ENCODE measurements around the gene HAUS8.

Gene HAUS8

DNA sequence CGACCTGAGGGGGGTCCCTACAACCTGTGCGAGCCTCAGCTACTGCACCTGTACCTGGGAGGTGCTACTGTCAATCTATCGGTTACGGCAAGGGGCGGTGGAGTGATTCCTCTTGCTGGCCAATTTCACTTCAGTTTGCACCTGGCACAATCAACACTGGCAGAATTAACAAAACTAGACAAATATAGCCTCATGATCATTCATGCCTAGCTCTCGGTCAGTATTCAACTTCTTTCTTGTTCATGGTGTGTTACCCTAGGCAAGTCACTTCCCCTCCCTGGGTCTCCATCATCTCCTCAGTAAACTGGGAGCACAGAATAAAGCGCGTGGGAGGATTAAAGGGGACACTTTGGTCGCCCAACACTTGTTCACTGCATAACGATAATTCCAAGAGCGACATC is 618 bp downstream of the HAUS8 start:
- DNase-seq: no peak

DNA sequence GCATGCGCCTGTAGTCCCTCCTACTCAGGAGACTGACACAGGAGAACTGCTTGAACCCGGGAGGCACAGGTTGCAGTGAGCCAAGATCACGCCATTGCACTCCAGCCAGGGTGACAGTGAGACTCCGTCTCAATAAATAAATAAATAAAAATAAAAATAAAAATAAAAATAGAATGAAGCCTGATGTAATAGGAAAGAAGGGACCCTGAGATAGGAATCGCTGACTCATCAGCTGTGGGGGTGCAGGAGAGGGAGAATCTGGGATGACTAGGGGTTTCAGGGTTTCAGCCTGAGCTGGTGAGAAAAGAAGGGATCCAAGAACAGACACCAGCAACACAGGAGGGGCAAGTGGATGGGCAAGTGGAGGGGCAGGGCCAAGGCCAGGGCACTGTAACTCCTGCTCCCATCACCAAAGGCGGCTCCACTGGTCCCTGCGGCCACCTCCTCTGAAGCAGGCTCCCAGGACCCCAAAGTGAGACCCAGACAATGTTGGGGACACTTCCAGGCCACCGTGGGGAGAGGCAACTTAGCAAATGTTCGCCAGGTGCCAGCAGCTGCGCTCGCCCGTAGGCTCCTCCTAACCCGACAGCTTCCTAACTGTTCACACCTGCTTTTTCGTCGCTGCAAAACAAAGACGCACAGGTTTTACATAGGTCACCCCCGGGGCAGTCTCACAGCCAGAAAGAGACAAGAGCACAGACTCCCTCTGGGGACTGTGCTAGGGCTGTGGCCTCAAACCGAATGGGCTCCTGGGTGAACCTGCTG is 1.2 kb downstream of the HAUS8 start:
- no peak for DNase-seq

DNA sequence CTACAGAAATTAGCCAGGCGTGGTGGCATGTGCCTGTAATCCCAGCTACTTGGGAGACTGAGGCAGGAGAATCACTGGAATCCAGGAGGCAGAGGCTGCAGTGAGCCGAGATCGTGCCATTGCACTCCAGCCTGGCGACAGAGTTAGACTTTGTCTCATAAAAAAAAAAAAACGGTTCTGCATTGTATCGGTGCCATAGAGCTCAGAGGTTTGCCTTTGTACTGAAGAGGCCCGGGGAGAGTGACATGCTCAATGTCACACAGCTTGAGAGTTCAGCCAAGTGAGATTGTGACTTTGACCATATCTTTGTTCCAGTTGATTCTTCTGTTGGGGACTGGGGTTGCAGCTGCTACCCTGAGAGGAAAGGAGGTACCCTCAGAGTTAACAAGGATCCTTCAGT is 4.3 kb downstream of the HAUS8 start:
- DNase-seq: no peak

DNA sequence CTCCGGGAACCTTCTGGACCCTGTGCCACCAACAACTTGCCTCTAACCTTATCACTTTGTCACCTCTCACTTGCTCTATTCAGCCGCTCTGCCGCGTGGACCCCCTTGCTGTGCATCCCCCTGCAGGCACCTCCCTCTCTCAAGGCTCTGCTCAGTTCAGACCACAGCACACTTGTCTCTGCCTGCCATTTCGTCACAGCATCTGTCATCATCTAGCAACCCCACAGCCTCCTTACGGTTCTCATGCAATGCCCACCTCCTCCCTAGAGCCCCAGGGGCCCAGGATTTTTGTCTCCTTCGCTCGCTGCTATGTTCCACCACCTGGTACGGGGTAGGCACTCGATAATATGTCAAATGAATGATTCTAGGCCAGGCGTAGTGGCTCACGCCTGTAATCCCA is 4.8 kb downstream of the HAUS8 start:
- no peak for DNase-seq

DNA sequence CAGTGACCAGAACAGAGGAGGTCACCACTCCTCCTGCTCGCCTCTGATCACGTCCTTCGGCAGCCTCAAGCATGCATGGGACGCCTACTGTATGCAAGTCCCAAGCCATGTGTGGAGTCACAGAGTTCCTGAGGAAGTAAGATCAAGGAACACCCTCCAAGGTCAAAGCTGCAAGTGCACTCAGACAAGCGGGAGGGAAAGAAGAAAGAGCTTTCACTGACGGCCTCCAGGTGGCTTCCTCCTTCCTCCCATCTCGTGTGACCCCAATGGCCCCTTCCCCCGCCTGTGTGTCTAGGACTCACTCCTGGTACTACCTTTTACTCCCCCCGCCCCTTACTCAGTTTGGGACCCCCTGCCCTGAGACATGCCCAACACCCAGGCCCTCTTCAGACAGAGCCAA is 6.1 kb downstream of the HAUS8 start:
- DNase-seq: no peak

DNA sequence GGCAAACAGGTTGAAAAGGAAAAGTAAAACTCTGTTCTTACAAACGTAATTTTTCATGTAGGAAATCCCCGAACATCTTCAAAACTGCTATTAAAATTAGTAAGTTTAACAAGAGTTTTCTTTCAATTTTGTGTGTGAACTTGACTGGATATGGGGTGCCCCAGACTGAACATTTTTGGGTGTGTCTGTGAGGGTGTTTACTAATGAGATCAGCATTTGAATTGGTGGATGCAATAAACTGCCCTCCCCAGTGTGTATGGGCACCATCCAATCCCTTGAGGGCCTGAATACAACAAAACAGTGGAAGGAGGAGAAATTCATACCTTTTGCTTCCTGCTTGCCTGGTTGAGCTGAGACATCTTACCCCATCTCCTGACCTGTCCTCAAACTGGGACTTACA is 11.8 kb downstream of the HAUS8 start:
- no peak for DNase-seq

DNA sequence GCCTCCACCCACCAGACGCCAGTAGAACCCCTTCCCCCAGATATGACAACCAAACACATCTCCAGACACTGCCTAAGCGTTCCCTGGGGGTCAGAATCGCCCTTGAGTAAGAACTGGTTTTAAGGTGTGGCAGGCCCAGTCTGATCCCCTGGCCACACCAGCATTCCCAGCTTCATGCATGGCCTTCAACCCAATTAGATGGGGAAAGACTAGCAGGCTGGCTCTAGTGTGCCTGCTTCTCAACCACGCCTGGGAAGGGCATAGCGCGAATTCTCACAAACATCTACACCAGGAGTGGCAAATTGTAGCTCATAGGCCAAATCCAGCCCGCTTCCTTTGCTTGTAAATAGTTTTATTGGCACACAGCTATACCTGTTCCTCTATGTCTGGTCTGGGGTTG is 13.6 kb downstream of the HAUS8 start:
- no peak for DNase-seq

DNA sequence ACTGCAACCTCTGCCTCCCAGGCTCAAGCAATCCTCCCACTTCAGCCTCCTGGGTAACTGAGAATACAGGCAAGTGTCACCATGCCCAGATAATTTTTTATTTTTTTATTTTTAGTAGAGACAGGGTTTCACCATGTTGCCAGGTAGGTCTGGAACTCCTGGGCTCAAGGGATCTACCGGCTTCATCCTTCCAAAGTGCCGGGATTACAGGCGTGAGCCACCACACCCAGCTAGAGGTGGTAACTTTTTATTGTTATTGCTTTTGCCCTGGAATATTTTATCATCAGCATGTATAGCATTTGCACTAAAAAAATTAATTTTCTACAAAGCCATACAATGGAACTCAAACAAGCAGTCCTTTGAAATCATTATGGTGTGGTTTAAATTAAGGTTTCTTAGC is 14.0 kb downstream of the HAUS8 start:
- DNase-seq: no peak

DNA sequence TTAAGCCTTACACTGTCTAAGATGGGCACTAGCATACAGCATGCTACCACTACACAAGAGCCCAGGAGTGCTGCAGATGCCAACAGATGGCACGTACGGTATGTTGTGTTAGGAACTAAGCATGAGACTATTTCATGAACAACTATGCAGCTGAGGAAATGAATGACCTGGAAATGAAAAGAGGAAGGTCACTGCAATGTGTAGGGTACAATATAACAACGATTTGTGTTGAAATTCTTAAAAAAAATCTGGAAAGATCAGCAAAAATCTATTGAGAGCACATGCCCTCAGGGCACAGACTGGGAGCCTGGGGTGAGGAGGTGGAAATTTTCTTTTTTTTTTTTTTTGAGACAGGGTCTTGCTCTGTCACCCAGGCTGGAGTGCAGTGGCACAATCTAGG is 14.4 kb downstream of the HAUS8 start:
- no peak for DNase-seq

DNA sequence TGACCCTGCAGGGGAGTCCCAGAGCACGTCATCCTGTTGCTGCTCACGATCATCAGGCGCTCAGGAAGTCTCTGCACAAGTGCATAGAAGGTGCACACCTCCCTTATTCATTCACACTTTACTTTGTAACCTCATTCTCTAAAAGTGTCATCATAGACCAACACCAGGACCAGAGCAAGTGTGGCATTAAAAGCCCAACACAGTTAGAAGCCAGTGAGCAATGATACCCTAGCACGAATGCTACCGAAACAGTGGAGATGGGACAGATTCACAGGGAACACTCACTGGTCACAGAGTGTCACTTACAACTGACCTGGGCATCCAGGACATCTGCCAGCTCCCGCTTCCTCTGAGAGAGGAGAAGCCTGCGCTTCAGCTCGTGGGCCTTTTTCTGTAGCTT is 17.0 kb downstream of the HAUS8 start:
- no peak for DNase-seq

DNA sequence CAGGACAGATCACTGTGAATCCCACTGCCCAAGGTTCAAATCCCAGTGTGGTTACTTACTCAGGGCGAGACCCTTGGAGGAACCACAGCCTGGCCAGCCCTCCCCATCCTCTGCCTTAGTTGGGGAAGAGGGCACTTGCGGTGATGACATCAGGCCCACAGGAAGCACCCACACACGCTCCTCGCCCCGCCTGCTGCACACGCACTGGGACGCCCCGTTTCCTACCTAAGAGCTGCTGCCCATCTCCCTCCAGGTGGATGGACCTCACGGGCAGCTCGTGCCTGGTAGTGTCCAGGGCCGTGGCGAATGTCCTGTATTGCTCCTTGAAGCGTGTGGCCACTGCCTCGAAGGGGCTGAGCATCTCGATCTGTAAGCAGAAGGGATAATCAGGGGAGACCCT is 19.6 kb downstream of the HAUS8 start:
- DNase-seq: no peak

DNA sequence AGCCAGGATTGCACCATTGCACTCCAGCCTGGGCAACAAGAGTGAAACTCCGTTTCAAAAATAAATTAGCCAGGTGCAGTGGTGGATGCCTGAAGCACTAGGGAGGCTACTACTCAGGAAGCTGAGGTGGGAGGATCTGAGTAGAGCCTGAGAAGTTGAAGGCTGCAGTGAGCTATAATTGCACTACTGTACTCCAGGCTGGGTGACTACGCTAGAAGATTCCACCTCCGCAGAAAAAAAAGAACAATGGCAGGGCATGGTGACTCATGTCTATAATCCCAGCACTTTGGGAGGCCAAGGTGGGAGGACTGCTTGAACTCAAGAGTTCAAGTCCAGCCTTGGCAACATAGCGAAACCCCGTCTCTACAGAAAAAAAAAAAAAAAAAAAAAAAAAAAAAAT is 20.5 kb downstream of the HAUS8 start:
- DNase-seq: no peak

DNA sequence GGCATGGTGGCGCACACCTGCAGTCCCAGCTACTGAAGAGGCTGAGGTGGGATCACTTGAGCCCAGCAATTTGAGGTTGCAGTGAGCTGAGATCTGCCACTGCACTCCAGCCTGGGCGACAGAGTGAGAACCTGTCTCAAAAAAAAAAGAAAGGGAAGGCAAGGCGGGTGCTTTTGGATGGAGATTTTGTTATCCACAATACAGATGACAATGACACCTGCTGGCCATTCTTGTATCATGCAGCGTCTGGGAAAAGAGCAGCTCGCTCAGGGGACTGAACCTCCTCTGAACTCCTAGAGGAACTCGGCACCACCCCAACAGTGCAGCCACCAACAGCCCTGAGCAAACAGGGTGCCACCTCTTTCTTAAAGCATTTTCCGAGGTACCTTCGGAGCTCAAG is 22.8 kb downstream of the HAUS8 start:
- DNase-seq: peak; percentile 18

DNA sequence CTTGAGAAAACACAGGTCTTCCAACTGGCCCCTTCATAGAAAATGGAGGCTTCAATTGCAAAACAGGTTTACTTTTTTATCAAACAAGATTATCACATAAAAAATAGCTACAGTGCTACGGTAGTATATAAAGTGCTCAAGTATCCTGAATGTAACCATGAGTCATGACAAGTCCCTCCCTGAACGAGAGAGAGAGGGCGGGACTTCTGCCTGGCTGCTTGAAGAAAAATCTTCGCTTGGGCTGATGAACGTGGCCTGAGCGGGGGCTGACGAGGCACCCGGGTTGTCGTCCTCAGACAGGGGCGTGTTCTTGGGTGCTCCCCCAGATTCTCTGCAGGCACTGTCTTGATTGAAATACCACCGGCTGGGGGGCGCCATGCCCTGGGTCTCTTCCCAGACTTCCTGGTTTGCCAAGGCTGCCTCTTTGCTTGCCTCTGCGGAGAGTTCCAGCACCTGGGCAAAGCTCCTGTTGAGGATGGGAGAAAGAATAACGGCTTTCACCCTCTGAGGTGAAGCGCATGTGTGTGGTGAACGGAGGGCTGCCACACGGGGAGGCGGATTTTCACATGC is 25.5 kb downstream of the HAUS8 start:
- no peak for DNase-seq

DNA sequence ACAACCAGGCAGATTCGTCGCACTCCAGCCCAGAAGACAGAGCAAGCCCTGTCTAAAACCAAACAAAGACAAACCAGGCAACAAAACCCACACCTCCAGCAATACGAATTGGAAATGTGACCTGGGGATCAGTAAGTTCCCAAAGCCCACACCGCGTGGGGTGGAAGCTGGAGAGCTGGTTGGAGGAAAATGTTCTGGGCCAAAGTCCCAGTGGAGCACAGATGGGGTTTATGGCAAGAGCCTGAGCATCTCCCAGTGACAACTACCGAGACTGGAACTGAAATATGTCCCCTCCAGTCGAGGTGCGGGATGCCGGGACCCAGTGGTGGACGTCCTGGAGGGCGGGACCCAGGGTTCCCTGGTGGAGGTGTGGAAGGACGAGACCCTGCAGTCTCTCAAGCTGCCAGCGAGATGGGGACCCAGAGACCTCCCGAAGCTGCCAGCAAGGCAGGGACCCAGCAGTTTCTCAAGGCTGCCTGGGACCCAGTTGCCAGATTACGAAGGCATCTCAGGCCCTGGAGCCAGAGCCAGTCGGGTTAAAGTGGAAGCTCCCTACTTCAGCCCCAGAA is 26.3 kb downstream of the HAUS8 start:
- DNase-seq: no peak

DNA sequence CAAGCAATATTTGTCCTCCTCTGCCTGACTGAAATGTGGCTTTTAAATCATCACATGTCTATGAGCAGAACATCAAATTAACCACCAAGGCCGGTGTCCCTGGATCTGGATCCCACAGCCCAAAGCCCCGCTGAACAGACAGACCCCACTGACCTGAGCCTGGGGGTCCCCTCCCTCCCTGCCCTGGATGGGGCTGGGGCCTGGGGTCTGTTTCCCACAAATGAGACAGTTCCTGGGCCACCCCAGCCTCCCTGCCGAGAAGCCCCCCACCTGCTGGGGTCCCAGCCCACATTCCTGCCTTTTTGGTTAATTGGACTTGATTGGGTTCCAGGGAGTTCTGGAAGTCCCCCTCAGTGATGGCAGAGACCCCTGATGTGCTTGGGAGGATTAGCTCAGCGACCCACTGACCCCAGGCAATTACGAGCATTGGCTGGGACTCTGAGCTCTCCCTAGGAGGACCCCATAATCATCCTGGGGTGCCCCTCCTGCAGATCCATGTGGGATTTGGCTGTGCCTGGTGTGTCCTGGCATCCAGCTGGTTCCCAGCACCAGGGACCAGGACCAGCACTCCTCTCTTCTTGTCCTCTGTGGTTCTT is 29.2 kb downstream of the HAUS8 start:
- DNase-seq: no peak

DNA sequence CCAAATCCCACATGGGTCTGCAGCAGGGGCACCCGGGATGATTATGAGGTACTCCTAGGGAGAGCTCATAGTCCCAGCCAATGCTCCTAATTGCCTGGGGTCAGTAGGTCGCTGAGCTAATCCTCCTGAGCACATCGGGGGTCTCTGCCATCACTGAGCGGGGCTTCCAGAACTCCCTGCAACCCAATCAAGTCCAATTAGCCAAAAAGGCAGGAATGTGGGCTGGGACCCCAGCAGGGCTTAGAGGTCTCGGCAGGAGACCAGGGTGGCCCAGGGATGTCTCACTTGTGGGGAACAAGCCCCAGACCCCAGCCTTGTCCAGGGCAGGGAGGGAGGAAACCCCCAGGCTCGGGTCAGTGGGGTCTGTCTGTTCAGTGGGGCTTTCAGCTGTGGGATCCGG is 31.5 kb downstream of the HAUS8 start:
- DNase-seq: no peak

DNA sequence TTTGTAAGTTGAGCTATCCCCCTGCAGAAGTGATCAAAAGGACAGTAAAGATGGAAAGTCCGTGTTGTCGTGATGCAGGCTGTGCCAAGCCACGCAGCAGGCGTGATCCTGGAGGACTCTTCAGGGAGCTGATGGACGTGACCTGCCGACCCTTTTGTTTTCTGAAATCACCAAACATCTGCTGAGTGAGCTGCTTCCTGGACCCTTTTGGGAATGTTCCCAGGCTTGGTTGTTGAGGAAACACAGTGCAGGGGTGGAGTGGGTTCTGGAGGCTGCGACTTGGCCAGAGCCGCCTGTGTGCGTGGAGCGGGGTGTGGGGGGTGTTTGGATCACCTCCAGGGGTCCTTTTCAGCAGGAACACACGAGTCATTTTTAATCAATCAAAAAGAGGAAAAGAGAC is 33.3 kb downstream of the HAUS8 start:
- no peak for DNase-seq

DNA sequence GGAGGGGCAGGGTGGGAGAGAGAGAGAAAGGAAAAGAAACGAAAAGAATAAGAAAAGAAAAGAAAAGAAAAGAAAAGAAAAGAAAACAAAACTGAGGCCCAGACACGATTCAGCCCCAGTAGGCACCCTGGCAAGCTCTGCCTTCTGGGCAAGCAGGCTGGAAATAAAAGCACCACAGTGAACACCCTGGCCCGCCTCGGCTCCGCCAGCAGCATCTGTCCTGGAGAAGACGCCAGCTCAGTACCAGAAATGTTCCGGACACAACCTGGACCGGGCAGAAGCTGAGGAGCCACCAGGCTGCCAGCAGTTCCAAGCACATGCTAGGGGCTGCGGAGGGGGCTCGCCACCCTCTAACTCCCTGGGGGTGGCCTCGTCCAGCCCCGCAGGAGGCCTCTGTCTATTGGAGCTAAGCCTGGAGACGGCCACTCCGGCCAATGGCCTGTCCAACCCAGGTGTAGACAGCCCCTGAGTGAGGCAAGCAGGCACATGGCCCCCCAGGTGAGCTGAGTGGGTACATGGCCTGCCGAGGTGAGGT is 37.2 kb downstream of the HAUS8 start:
- no peak for DNase-seq

DNA sequence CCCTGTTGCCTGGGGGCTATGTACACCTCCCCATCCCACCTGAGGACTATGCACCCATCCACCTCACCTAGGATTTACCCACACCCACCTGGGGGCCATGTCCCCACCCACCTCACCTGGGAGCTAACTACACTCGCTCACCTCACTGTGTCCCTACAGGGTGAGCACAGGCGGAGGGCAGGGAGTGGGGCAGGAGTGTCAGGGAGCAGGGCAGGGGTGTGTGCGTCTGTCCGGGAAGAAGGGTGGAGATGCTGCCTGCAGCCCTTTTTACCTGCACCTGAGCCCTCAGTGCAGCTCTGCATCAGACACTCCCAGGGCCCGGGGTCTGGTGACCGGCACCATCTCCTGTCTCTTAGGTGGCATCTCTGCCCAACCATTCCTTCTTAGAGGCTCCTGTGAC is 38.1 kb downstream of the HAUS8 start:
- no peak for DNase-seq

DNA sequence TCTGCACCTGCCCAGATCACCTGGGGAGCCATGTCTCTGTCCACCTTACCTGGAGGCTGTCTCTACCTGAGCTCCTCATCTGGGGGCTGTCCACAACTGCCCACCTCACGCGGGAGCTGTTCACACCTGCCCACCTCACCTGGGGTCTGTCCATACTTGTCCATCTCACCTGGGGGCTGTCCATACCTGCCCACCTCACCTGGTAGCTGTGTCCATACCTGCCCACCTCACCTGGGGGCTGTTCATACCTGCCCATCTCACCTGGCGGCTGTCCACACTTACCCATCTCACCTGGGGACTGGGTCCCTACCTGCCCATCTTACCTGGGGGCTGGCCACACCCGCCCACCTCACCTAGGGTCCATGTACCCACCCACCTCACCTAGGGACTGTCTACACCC is 38.6 kb downstream of the HAUS8 start:
- no peak for DNase-seq

DNA sequence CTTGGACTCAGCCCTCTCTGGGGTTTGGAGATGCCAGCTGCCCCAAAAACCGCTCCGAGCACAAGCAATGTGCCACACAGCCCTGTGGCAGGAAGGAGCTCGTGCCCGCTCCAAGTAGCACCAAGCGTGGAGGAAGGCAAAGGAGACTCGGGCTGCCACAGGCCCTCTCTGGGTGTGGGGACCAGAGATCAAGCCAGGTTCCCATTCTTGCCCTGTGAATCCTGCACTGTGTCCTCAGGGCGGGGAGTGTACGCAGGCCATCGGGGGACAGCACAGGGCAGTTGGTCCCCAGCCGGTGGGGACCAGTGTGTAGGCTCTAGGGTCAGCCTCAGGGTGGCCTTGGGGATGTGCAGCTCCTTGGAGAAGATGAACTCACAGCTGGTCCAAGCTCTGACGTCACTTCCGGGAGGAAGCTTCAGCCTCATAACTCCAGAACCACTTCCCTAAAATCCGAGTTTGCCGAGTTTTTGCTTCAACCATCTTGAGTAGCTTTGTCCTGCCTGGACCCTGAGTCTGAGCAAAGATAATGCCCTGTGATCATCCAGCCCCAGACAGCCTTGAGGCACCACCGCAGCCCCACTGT is 39.3 kb downstream of the HAUS8 start:
- DNase-seq: no peak

DNA sequence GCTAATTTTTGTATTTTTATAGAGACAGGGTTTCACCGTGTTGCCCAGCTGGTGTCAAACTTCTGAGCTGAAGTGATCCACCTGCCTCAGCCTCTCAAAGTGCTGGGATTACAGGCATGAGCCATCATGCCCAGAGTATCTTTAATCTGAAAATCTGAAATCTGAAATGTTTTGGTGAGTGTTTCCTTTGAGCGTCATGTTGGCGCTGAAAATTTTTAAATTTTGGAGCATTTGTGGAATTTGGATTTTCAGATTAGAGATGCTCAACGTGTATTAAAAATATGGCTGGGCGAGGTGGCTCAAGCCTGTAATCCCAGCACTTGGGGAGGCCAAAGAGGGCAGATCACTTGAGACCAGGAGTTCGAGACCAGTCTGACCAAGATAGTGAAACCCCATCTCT is 43.5 kb downstream of the HAUS8 start:
- no peak for DNase-seq

DNA sequence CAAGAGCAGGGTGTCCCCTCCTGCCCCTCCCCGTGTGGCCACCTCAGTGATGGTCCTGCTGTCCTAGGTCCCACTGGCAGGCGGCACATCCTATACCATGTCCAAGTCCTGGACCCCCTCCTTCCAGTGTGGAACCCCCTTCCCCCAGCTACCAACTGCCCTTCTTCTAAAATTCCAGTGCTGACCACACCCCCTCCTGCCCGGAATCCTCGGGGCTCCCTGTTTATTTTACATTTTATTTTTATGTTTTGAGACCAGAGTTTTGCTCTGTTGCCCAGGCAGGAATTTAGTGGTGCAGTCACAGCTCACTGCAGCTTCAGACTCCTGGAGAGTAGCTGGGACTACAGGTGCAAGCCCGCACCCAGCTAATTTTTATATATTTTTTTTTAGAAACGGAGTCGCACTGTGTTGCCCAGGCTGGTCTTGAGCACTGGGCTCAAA is 47.7 kb downstream of the HAUS8 start:
- no peak for DNase-seq

Measured in activated CD4-positive, alpha-beta T cell treated with anti-CD3 and anti-CD28 coated beads, Interleukin-2, amount 50 U/mL, for 16 hours (primary cell).